Measurements from ENCODE around the gene DVL2.

DNA sequence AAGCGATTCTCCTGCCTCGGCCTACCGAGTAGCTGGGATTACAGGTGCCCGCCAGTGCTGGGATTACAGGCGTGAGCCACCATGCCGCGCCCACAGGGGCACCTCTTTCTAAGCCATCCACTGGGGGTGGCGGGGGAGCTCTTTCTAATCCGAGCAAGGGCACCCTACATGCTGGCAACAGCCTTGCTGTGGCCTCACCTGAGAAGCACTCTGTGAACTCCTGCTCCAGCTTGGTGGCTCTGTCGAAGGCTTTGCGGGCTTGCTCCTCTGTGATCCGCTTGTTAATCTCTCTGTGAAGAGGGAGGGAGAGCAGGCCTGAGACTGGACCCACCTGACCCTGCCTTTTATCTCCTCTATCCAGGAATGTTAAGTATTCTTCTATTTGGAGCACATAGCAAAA, 43.2 kb downstream of the DVL2 start:
- TF ChIP-seq, protein P1, sequence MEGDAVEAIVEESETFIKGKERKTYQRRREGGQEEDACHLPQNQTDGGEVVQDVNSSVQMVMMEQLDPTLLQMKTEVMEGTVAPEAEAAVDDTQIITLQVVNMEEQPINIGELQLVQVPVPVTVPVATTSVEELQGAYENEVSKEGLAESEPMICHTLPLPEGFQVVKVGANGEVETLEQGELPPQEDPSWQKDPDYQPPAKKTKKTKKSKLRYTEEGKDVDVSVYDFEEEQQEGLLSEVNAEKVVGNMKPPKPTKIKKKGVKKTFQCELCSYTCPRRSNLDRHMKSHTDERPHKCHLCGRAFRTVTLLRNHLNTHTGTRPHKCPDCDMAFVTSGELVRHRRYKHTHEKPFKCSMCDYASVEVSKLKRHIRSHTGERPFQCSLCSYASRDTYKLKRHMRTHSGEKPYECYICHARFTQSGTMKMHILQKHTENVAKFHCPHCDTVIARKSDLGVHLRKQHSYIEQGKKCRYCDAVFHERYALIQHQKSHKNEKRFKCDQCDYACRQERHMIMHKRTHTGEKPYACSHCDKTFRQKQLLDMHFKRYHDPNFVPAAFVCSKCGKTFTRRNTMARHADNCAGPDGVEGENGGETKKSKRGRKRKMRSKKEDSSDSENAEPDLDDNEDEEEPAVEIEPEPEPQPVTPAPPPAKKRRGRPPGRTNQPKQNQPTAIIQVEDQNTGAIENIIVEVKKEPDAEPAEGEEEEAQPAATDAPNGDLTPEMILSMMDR (IDR thresholded peaks at IDR 0.05; ENCODE audit: insufficient read depth, low read depth, low read length) = no peak
- TF ChIP-seq EZH2 (IDR thresholded peaks at IDR 0.05; ENCODE audit: insufficient read depth, low read length) = no peak

All from astrocyte (in vitro differentiated cells and primary cell).